Vagina (tissue), 2 donors: ENCODE results near the gene RANGRF. TPM values are rescaled to one million over a fixed set of nuclear protein-coding genes. Genes with fewer than 3 reads are reported as not detected.
A peak's percentile ranks its signal among the peaks of the same experiment; 100 is the strongest.

Experiments
- DNase-seq, 2 donors: peaks; one replicate each; pipeline ENCODE4 v3.0.0-alpha.2; 2017; ENCODE audit errors: extremely low spot score in 2 of 2
- H3K27ac ChIP-seq: fragments of 200-600 bp; sonication (generic); one replicate; pipeline ENCODE4 v1.5.1; 2019
- H3K27me3 ChIP-seq: fragments of 200-600 bp; sonication (generic); one replicate; pipeline ENCODE4 v1.5.1; 2019
- H3K36me3 ChIP-seq, 2 donors: fragments of 200-600 bp; sonication (generic); one replicate each; pipeline ENCODE4 v1.5.1; 2017 to 2019
- H3K4me1 ChIP-seq: fragments of 200-600 bp; sonication (generic); one replicate; pipeline ENCODE4 v1.5.1; 2019
- H3K4me3 ChIP-seq, 2 donors: fragments of 200-600 bp; sonication (generic); 1 replicate in 1 of 2; 2 replicates in 1 of 2; pipeline ENCODE4 v1.5.1; 2016 to 2019
- H3K9me3 ChIP-seq: fragments of 200-600 bp; sonication (generic); one replicate; pipeline ENCODE4 v1.5.1; 2019
- POLR2A ChIP-seq, 2 donors: fragments of 450-650 bp; IDR thresholded peaks; one replicate each; pipeline ENCODE4 v1.6.1; 2017; ENCODE audit warnings: antibody characterized with exemption in 2 of 2, mild to moderate bottlenecking in 2 of 2, moderate library complexity in 2 of 2
- POLR2AphosphoS5 ChIP-seq, 2 donors: sonication (generic); formaldehyde crosslinking; IDR thresholded peaks; one replicate each; pipeline ENCODE4 v1.9.0; 2017; ENCODE audit warnings: antibody characterized with exemption in 2 of 2, mild to moderate bottlenecking in 2 of 2, low read depth in 1 of 2; ENCODE audit not compliant: insufficient read depth in 1 of 2
- intact Hi-C: fragments of 100-400 bp; cut with DNase I; formaldehyde crosslinking; loops from one replicate; pipeline ENCODE4 v1.15.1; 2023
- total RNA-seq: library from RNA; depleted of rRNA; stranded (reverse); fragments of >200 nt; gene quantifications from one replicate; pipeline ENCODE4 v1.2.3, GENCODE V29; 2016
- TF ChIP-seq, protein P1 (sequence below), 3 experiments: fragments of 450-650 bp in 2 of 3; fragments of 200-600 bp in 1 of 3; sonication (generic) in 1 of 3; IDR thresholded peaks; one replicate each; pipeline ENCODE4 v1.5.1; 2017 to 2019; ENCODE audit warnings: antibody characterized with exemption in 3 of 3, mild to moderate bottlenecking in 2 of 3, moderate library complexity in 2 of 3

Gene RANGRF
- total RNA-seq, 1 donor from 2014 or later = 19.4 TPM

GRCh38 chr17:8283356-8283755, 5.1 kb upstream of the RANGRF start:
- Histone ChIP-seq H3K4me1 (peaks cover 6% of the 10 kb centered on the region), H3K36me3 (no peaks in the 10 kb centered on the region), H3K9me3 (no peaks in the 10 kb centered on the region), H3K4me3 (no peak overlapping the region), H3K27me3 (no peaks in the 10 kb centered on the region), H3K27ac (no peak overlapping the region)
- intact Hi-C loops = no loop called here
- no peak for TF ChIP-seq POLR2AphosphoS5 (IDR thresholded peaks at IDR 0.05; ENCODE audit: insufficient read depth in 1 of 2, low read depth in 1 of 2)
- TF ChIP-seq, protein P1, sequence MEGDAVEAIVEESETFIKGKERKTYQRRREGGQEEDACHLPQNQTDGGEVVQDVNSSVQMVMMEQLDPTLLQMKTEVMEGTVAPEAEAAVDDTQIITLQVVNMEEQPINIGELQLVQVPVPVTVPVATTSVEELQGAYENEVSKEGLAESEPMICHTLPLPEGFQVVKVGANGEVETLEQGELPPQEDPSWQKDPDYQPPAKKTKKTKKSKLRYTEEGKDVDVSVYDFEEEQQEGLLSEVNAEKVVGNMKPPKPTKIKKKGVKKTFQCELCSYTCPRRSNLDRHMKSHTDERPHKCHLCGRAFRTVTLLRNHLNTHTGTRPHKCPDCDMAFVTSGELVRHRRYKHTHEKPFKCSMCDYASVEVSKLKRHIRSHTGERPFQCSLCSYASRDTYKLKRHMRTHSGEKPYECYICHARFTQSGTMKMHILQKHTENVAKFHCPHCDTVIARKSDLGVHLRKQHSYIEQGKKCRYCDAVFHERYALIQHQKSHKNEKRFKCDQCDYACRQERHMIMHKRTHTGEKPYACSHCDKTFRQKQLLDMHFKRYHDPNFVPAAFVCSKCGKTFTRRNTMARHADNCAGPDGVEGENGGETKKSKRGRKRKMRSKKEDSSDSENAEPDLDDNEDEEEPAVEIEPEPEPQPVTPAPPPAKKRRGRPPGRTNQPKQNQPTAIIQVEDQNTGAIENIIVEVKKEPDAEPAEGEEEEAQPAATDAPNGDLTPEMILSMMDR (IDR thresholded peaks at IDR 0.05) = no peak
- no peak for TF ChIP-seq POLR2A (IDR thresholded peaks at IDR 0.05)
- no peak for DNase-seq

DNA sequence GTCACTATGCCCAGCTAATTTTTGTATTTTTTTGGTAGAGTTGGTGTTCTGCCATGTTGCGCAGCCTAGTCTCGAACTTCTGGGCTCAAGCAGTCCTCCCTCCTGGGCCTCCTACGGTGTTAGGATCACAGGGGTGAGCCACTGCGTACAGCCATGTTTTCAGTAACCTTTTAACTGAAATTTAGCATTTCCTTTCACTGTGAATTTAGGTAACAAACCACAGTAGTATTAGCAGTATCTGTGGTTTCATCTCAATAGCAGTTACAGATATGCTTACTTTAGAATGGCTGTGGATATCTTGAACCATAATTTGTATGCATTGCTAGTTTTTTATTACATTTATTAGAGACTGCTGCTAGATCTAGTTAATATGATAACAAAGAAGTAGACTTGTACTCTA, 4.3 kb upstream of the RANGRF start:
- H3K27ac ChIP-seq = no peak overlapping the region
- no peaks in the 10 kb centered on the region for H3K9me3 ChIP-seq
- TF ChIP-seq POLR2A (IDR thresholded peaks at IDR 0.05) (no peak), POLR2AphosphoS5 (IDR thresholded peaks at IDR 0.05; ENCODE audit: insufficient read depth in 1 of 2, low read depth in 1 of 2) (no peak)
- TF ChIP-seq, protein P1 (IDR thresholded peaks at IDR 0.05) = no peak
- H3K27me3 ChIP-seq = no peaks in the 10 kb centered on the region
- no peak for DNase-seq
- no peak overlapping the region for H3K4me3 ChIP-seq
- H3K36me3 ChIP-seq = no peaks in the 10 kb centered on the region
- intact Hi-C loops = no loop called here
- H3K4me1 ChIP-seq = peaks cover 10% of the 10 kb centered on the region

- intact Hi-C loops = no loop called here
- Histone ChIP-seq H3K4me3 (no peak overlapping the region), H3K9me3 (no peaks in the 10 kb centered on the region), H3K27me3 (no peaks in the 10 kb centered on the region), H3K4me1 (peaks cover 18% of the 10 kb centered on the region), H3K27ac (no peak overlapping the region), H3K36me3 (no peaks in the 10 kb centered on the region)
- DNase-seq = no peak
- TF ChIP-seq, protein P1 (IDR thresholded peaks at IDR 0.05) = no peak
- no peak for TF ChIP-seq POLR2A (IDR thresholded peaks at IDR 0.05)
- TF ChIP-seq POLR2AphosphoS5 (IDR thresholded peaks at IDR 0.05; ENCODE audit: insufficient read depth in 1 of 2, low read depth in 1 of 2) = no peak
Observed at GRCh38 chr17:8285270-8286181, 2.9 kb upstream of the RANGRF start.

DNA sequence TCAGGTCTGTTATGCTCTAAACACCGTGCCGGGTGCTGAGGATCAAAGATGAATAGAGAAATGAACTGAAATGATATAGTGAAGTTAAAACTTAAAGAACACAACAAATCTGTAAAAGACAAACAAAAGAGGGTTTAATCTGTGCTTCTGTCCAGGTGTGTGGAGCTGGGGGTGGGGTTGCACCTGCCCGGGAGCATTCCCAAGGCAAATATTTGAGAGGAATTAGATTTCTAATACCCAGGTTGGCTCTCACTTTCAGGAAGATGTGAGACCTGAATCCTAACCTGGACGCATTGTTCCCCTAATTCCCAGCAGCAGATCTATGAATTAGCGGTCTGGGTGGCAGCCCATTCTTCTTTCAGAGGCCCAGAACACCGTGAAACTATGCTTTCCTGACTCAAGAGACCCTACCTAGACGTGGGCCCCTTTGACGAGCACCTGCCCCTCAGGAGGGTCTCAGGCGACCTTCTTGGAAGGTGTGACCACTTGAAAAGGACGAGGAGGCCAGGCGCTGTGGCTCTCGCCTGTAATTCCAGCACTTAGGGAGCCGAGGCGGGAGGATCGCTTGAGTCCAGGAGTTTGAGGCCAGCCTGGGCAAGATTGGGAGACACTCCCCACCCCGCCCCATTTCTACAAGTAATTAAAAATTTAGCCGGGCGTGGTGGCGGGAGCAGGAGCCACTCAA, 677 bp upstream of the RANGRF start:
- H3K4me3 ChIP-seq = peak overlapping the region; percentile 83 to 91
- intact Hi-C loops = no loop called here
- no peaks in the 10 kb centered on the region for H3K36me3 ChIP-seq
- H3K27ac ChIP-seq = peak overlapping the region; percentile 92
- TF ChIP-seq POLR2AphosphoS5 (IDR thresholded peaks at IDR 0.05; ENCODE audit: insufficient read depth in 1 of 2, low read depth in 1 of 2) (no peak), POLR2A (IDR thresholded peaks at IDR 0.05) (no peak)
- TF ChIP-seq, protein P1 (IDR thresholded peaks at IDR 0.05) = no peak
- no peaks in the 10 kb centered on the region for H3K27me3 ChIP-seq
- H3K4me1 ChIP-seq = peaks cover 18% of the 10 kb centered on the region
- no peaks in the 10 kb centered on the region for H3K9me3 ChIP-seq
- DNase-seq = no peak

DNA sequence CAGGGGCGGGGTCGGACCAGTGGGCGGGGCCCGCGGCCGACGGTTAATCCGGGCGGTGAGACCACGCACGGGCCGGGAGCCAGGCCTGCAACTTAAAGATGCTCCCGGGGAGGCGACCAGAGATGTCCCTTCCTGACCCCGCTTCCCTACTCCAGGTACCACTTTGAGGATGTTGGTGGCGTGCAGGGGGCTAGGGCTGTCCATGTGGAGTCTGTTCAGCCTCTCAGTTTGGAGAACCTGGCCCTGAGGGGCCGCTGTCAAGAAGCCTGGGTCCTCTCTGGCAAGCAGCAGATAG, 580 bp downstream of the RANGRF start:
- TF ChIP-seq, protein P1 (IDR thresholded peaks at IDR 0.05) = no peak
- TF ChIP-seq POLR2A (IDR thresholded peaks at IDR 0.05) (no peak), POLR2AphosphoS5 (IDR thresholded peaks at IDR 0.05; ENCODE audit: insufficient read depth in 1 of 2, low read depth in 1 of 2) (no peak)
- Histone ChIP-seq H3K4me3 (peak overlapping the region; percentile 83 to 91), H3K9me3 (no peaks in the 10 kb centered on the region), H3K4me1 (peaks cover 18% of the 10 kb centered on the region), H3K27ac (peak overlapping the region; percentile 92), H3K27me3 (no peaks in the 10 kb centered on the region), H3K36me3 (no peaks in the 10 kb centered on the region)
- intact Hi-C loops = no loop called here
- no peak for DNase-seq
